Prostate gland (tissue), 2 donors: ENCODE data around the gene ATP6V0B. TPM values are rescaled to one million over a fixed set of nuclear protein-coding genes. Genes with fewer than 3 reads are reported as not detected.

Source experiments
- DNase-seq: peaks from one replicate; pipeline ENCODE4 v3.0.0-alpha.2; 2019; ENCODE audit warnings: low spot score
- H3K27ac ChIP-seq, 2 donors: fragments of 200-600 bp; sonication (generic); 2 replicates each; pipeline ENCODE4 v1.5.1; 2017 to 2019
- H3K27me3 ChIP-seq: fragments of 200-600 bp; sonication (generic); replicated peaks from 2 replicates; pipeline ENCODE4 v1.5.1; 2019; ENCODE audit not compliant: insufficient read depth
- H3K36me3 ChIP-seq, 2 donors: fragments of 200-600 bp; sonication (generic); 1 replicate in 1 of 2; 2 replicates in 1 of 2; pipeline versions ENCODE4 v1.5.1 to v1.8.1; 2017 to 2019
- H3K4me1 ChIP-seq: fragments of 200-600 bp; sonication (generic); replicated peaks from 2 replicates; pipeline ENCODE4 v1.5.1; 2019
- H3K4me3 ChIP-seq, 2 donors: fragments of 200-600 bp; sonication (generic); 2 replicates each; pipeline ENCODE4 v1.5.1; 2017 to 2019
- H3K9me3 ChIP-seq: fragments of 200-600 bp; sonication (generic); 2 replicates; pipeline ENCODE4 v1.5.1; 2017
- POLR2A ChIP-seq: fragments of 450-650 bp; IDR thresholded peaks from one replicate; pipeline ENCODE4 v1.6.1; 2016; ENCODE audit warnings: antibody characterized with exemption, mild to moderate bottlenecking
- POLR2AphosphoS5 ChIP-seq: sonication (generic); formaldehyde crosslinking; IDR thresholded peaks from one replicate; pipeline ENCODE4 v1.6.1; 2017; ENCODE audit warnings: antibody characterized with exemption
- WGBS: methylation state at CpG from one replicate; pipeline ENCODE4 v1.1.5; 2018; 5-methylcytosine and 5-hydroxymethylcytosine counted together
- intact Hi-C: fragments of 100-400 bp; cut with DNase I; formaldehyde crosslinking; loops from one replicate; pipeline ENCODE4 v1.14.2; 2022
- total RNA-seq, 2 donors: library from RNA; depleted of rRNA; stranded (reverse); fragments of >200 nt; gene quantifications; one replicate each; pipeline ENCODE4 v1.1.0, GENCODE V29; 2016
- TF ChIP-seq, protein P1 (sequence below), 4 experiments: fragments of 200-600 bp in 2 of 4; fragments of 450-650 bp in 2 of 4; sonication (generic) in 2 of 4; IDR thresholded peaks; 1 replicate in 3 of 4; 2 replicates in 1 of 4; pipeline ENCODE4 v1.5.1; 2016 to 2019; ENCODE audit warnings: antibody characterized with exemption in 4 of 4, mild to moderate bottlenecking in 2 of 4, moderate library complexity in 2 of 4

The ATP6V0B gene
- total RNA-seq, 2 donors from 2014 or later, result 180 to 245 TPM

DNA sequence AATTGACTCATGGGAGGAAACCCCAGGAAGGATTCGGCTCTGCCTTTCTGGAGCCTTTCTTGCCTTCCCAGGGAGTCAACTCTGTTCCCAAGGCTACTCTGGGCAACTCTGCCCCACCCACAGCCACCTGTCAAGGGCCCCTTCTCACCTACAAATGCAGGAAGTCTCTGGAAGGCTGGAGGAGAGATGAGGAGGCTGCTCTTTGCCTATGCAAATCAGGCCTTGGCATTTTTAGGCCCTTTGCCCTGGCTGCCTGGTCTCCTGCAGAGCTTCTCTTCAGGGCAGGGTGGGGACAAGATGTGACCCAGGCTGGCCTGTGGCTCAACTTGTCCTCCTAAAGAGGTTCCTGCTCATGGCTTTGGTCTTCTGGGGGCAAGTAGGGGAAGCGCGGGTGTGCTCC, 51.1 kb downstream of the ATP6V0B start:
- Histone ChIP-seq H3K9me3 (no peaks in the 10 kb centered on the region), H3K4me3 (no peak overlapping the region), H3K27ac (no peak overlapping the region), H3K36me3 (no peaks in the 10 kb centered on the region), H3K27me3 (no peaks in the 10 kb centered on the region), H3K4me1 (no peaks in the 10 kb centered on the region)
- 66% methylated on average over 3 of the region's 3 CpGs for WGBS
- DNase-seq, result no peak
- TF ChIP-seq POLR2AphosphoS5, result no peak
- TF ChIP-seq, protein P1, sequence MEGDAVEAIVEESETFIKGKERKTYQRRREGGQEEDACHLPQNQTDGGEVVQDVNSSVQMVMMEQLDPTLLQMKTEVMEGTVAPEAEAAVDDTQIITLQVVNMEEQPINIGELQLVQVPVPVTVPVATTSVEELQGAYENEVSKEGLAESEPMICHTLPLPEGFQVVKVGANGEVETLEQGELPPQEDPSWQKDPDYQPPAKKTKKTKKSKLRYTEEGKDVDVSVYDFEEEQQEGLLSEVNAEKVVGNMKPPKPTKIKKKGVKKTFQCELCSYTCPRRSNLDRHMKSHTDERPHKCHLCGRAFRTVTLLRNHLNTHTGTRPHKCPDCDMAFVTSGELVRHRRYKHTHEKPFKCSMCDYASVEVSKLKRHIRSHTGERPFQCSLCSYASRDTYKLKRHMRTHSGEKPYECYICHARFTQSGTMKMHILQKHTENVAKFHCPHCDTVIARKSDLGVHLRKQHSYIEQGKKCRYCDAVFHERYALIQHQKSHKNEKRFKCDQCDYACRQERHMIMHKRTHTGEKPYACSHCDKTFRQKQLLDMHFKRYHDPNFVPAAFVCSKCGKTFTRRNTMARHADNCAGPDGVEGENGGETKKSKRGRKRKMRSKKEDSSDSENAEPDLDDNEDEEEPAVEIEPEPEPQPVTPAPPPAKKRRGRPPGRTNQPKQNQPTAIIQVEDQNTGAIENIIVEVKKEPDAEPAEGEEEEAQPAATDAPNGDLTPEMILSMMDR (IDR thresholded peaks at IDR 0.05), result no peak
- no peak for TF ChIP-seq POLR2A
- intact Hi-C loops, result no loop called here

DNA sequence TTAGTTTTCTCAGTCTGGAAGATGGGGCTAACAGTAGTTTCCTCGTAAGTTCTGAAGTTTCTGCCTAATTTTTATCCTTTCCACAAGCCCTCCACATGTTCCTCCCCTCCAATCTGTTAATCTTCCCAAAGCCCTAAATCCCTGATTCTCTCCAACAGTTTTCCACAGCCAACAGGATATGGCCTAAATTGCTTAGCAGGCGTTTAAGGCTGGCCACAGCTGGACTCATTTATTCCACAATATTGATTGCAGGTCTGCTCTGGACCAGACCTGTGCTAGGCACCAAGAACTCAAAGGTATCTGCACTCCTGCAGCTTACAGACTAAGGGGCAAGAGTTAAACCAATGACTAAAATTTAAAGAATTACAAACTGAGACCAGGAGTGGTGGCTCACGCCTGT, 52.6 kb downstream of the ATP6V0B start:
- Histone ChIP-seq H3K4me3 (no peak overlapping the region), H3K9me3 (no peaks in the 10 kb centered on the region), H3K27ac (no peak overlapping the region), H3K36me3 (no peaks in the 10 kb centered on the region), H3K4me1 (no peaks in the 10 kb centered on the region), H3K27me3 (no peaks in the 10 kb centered on the region)
- TF ChIP-seq, protein P1 (IDR thresholded peaks at IDR 0.05), result no peak
- TF ChIP-seq POLR2AphosphoS5, result no peak
- TF ChIP-seq POLR2A, result no peak
- intact Hi-C loops, result no loop called here
- DNase-seq, result no peak
- 94% methylated on average over 3 of the region's 3 CpGs for WGBS

Other genes starting within 250 kb of the ATP6V0B start
- gene ARTN, start 41.2 kb upstream of the ATP6V0B start, total RNA-seq, result 1 to 10 TPM; 4.1 to 5.4 TPM
- gene IPO13, start 28.0 kb upstream of the ATP6V0B start, total RNA-seq, result 10 to 100 TPM; 27.7 to 55.7 TPM
- gene DPH2, start 5.0 kb upstream of the ATP6V0B start, total RNA-seq, result 10 to 100 TPM; 25.4 to 31.1 TPM
- 10 to 100 TPM; 34.8 to 63.9 TPM for gene B4GALT2, start 4.2 kb downstream of the ATP6V0B start, total RNA-seq
- gene CCDC24, start 16.6 kb downstream of the ATP6V0B start, total RNA-seq, result 10 to 100 TPM; 14.3 to 23.7 TPM
- gene SLC6A9, start 56.5 kb downstream of the ATP6V0B start, total RNA-seq, result 1 to 10 TPM; 4.6 to 5.6 TPM
- under 1 TPM in 1 of 2 donors, not detected in 1; 0.80 TPM for gene KLF17, start 143.9 kb downstream of the ATP6V0B start, total RNA-seq
- under 1 TPM in 1 of 2 donors, not detected in 1; 0.34 TPM for gene KLF18, start 166.7 kb downstream of the ATP6V0B start, total RNA-seq
- gene DMAP1, start 238.5 kb downstream of the ATP6V0B start, total RNA-seq, result 10 to 100 TPM; 50.6 to 84.0 TPM